SK-N-SH (cell line): ENCODE results near the gene PRKG1. TPM values are rescaled to one million over a fixed set of nuclear protein-coding genes. Genes with fewer than 3 reads are reported as not detected.

ENCODE experiments used
- CTCF ChIA-PET: fragments of 300-600, 350-600 bp; formaldehyde crosslinking; extraction: SDS; loops from one replicate; lab custom pipeline; 2021; lab: Yijun Ruan, JAX
- POLR2A ChIA-PET: fragments of 350-600 bp; sonication (Branson Sonifier 250); formaldehyde crosslinking; extraction: SDS; loops from one replicate; lab custom pipeline; 2020; ENCODE audit warnings: antibody characterized with exemption, inconsistent platforms; lab: Yijun Ruan, JAX
- DNase-seq: peaks from one replicate; pipeline ENCODE4 v3.0.0; 2012
- H2AFZ ChIP-seq: fragments of 200-600 bp; sonication (generic); 2 replicates; pipeline ENCODE4 v1.8.1; 2016; ENCODE audit warnings: antibody characterized with exemption, mild to moderate bottlenecking, low read depth
- H3F3A ChIP-seq: fragments of 200-600 bp; sonication (generic); replicated peaks from 2 replicates; pipeline ENCODE3; 2016; ENCODE audit warnings: antibody characterized with exemption, mild to moderate bottlenecking; ENCODE audit not compliant: insufficient read depth
- H3K27ac ChIP-seq, 2 experiments: fragments of 200-500 bp in 1 of 2; fragments of 200-600 bp in 1 of 2; sonication (Bioruptor generic) in 1 of 2; sonication (generic), shearing (Covaris generic) in 1 of 2; 2 replicates each; pipeline versions ENCODE4 v1.5.1 to v1.6.1; 2014 to 2016; ENCODE audit warnings: low read depth in 2 of 2, inconsistent platforms in 1 of 2, low read length in 1 of 2, mild to moderate bottlenecking in 1 of 2, mixed read lengths in 1 of 2
- H3K27me3 ChIP-seq: fragments of 200-600 bp; sonication (generic), shearing (Covaris generic); 2 replicates; pipeline ENCODE4 v1.6.1; 2016; ENCODE audit warnings: mixed run types; ENCODE audit not compliant: insufficient read depth
- H3K36me3 ChIP-seq, 2 experiments: fragments of 200-500 bp in 1 of 2; fragments of 200-600 bp in 1 of 2; sonication (Bioruptor generic) in 1 of 2; sonication (generic) in 1 of 2; replicated peaks in 1 of 2; 2 replicates each; pipeline versions ENCODE3 to v1.5.1; 2014 to 2016; ENCODE audit warnings: low read length in 1 of 2, mild to moderate bottlenecking in 1 of 2; ENCODE audit not compliant: insufficient read depth in 2 of 2, control insufficient read depth in 1 of 2
- H3K4me1 ChIP-seq, 2 experiments: fragments of 200-500 bp in 1 of 2; fragments of 200-600 bp in 1 of 2; sonication (Bioruptor generic) in 1 of 2; sonication (generic), shearing (Covaris generic) in 1 of 2; 2 replicates each; pipeline versions ENCODE4 v1.5.1 to v1.6.1; 2014 to 2016; ENCODE audit warnings: low read depth in 1 of 2, low read length in 1 of 2, mixed run types in 1 of 2; ENCODE audit not compliant: insufficient read depth in 2 of 2, control insufficient read depth in 1 of 2
- H3K4me2 ChIP-seq: fragments of 200-600 bp; sonication (generic), shearing (Covaris generic); 2 replicates; pipeline ENCODE4 v1.6.1; 2017; ENCODE audit warnings: mixed run types
- H3K4me3 ChIP-seq, 2 experiments: fragments of 200-500 bp in 1 of 2; fragments of 200-600 bp in 1 of 2; sonication (Bioruptor generic) in 1 of 2; sonication (generic), shearing (Covaris generic) in 1 of 2; 2 replicates each; pipeline versions ENCODE4 v1.5.1 to v1.8.1; 2014 to 2016; ENCODE audit warnings: low read depth in 2 of 2, inconsistent platforms in 1 of 2, low read length in 1 of 2, mild to moderate bottlenecking in 1 of 2, mixed read lengths in 1 of 2, moderate library complexity in 1 of 2
- H3K79me2 ChIP-seq: fragments of 200-600 bp; sonication (generic); 2 replicates; pipeline ENCODE4 v1.8.1; 2017; ENCODE audit warnings: mild to moderate bottlenecking; ENCODE audit not compliant: insufficient read depth
- H3K9ac ChIP-seq: fragments of 200-600 bp; sonication (generic); 2 replicates; pipeline ENCODE4 v1.6.1; 2017; ENCODE audit warnings: mixed run types
- H3K9me2 ChIP-seq: fragments of 200-600 bp; sonication (generic); 2 replicates; pipeline ENCODE4 v1.6.1; 2017; ENCODE audit warnings: mixed run types
- H3K9me3 ChIP-seq: fragments of 200-600 bp; sonication (generic); 2 replicates; pipeline ENCODE4 v1.6.1; 2017; ENCODE audit warnings: mixed run types, mild to moderate bottlenecking, moderate library complexity
- H4K20me1 ChIP-seq: fragments of 200-600 bp; sonication (generic); 2 replicates; pipeline ENCODE4 v1.6.1; 2017; ENCODE audit warnings: mild to moderate bottlenecking, mixed run types; ENCODE audit not compliant: insufficient read depth
- CHD2 ChIP-seq: fragments of 150-350 bp; IDR thresholded peaks from 2 replicates; pipeline ENCODE4 v1.6.1; 2018; ENCODE audit warnings: low read length; ENCODE audit not compliant: partially characterized antibody
- CTCF ChIP-seq: fragments of 200-600 bp; sonication (generic); IDR thresholded peaks from 2 replicates; pipeline ENCODE4 v1.6.1; 2017; ENCODE audit warnings: antibody characterized with exemption, mild to moderate bottlenecking, moderate library complexity
- EP300 ChIP-seq, 2 experiments: IDR thresholded peaks; 2 replicates each; pipeline versions ENCODE4 v1.4.0 to v1.6.1; 2012; ENCODE audit warnings: borderline replicate concordance in 1 of 2, low read depth in 1 of 2, low read length in 1 of 2
- EZH2phosphoT487 ChIP-seq: fragments of 200-600 bp; sonication (generic); IDR thresholded peaks from 2 replicates; pipeline ENCODE4 v1.6.1; 2017; ENCODE audit warnings: low read depth, mixed run types, mild to moderate bottlenecking, antibody characterized with exemption, moderate library complexity, borderline replicate concordance
- FOSL2 ChIP-seq: IDR thresholded peaks from 2 replicates; pipeline ENCODE4 v1.4.0; 2012; ENCODE audit warnings: low read depth, mild to moderate bottlenecking, moderate library complexity, borderline replicate concordance
- FOXJ3 ChIP-seq: sonication (generic); formaldehyde crosslinking; IDR thresholded peaks from 2 replicates; pipeline ENCODE4 v1.5.1; 2020; ENCODE audit warnings: mild to moderate bottlenecking, missing genetic modification reagents
- FOXM1 ChIP-seq: IDR thresholded peaks from 2 replicates; pipeline ENCODE4 v1.4.0; 2012; ENCODE audit warnings: low read depth, mild to moderate bottlenecking
- GABPA ChIP-seq: IDR thresholded peaks from 2 replicates; pipeline ENCODE4 v1.4.0; 2012; ENCODE audit warnings: low read depth, mild to moderate bottlenecking
- GATA2 ChIP-seq: sonication (generic); formaldehyde crosslinking; IDR thresholded peaks from 2 replicates; pipeline ENCODE4 v1.5.0; 2020; ENCODE audit warnings: mild to moderate bottlenecking, missing genetic modification reagents
- IRF3 ChIP-seq: fragments of 150-350 bp; IDR thresholded peaks from 2 replicates; pipeline ENCODE4 v1.6.1; 2016; ENCODE audit warnings: mild to moderate bottlenecking, low read depth, low read length
- POLR2AphosphoS5 ChIP-seq: IDR thresholded peaks from 2 replicates; pipeline ENCODE4 v1.6.1; 2012; ENCODE audit warnings: low read depth, low read length
- RCOR1 ChIP-seq: fragments of 150-350 bp; IDR thresholded peaks from 2 replicates; pipeline ENCODE4 v1.6.1; 2017; ENCODE audit warnings: antibody characterized with exemption, low read length
- RFX5 ChIP-seq: IDR thresholded peaks from 2 replicates; pipeline ENCODE4 v1.6.1; 2012; ENCODE audit warnings: mild to moderate bottlenecking, improper control_type of control experiment, low read length
- RXRA ChIP-seq: IDR thresholded peaks from 2 replicates; pipeline ENCODE4 v1.4.0; 2012; ENCODE audit warnings: low read depth, mild to moderate bottlenecking, borderline replicate concordance
- SIN3A ChIP-seq: IDR thresholded peaks from 2 replicates; pipeline ENCODE4 v1.6.1; 2012; ENCODE audit warnings: low read depth, mild to moderate bottlenecking, low read length, moderate library complexity, borderline replicate concordance
- SMC3 ChIP-seq: IDR thresholded peaks from 2 replicates; pipeline ENCODE4 v1.6.1; 2012; ENCODE audit warnings: low read depth, low read length, improper control_type of control experiment
- TAF1 ChIP-seq: IDR thresholded peaks from 2 replicates; pipeline ENCODE4 v1.6.1; 2012; ENCODE audit warnings: low read depth, mild to moderate bottlenecking, low read length, moderate library complexity, borderline replicate concordance
- TCF12 ChIP-seq: IDR thresholded peaks from 2 replicates; pipeline ENCODE4 v1.4.0; 2012
- USF1 ChIP-seq: IDR thresholded peaks from 2 replicates; pipeline ENCODE4 v1.4.0; 2012; ENCODE audit warnings: low read depth, borderline replicate concordance
- YY1 ChIP-seq: IDR thresholded peaks from 2 replicates; pipeline ENCODE4 v1.4.0; 2012; ENCODE audit warnings: low read depth, mild to moderate bottlenecking
- ZBTB33 ChIP-seq: IDR thresholded peaks from 2 replicates; pipeline ENCODE4 v1.4.0; 2012; ENCODE audit warnings: low read depth, borderline replicate concordance
- WGBS: methylation state at CpG from one replicate; pipeline ENCODE4 v1.1.6; 2017; ENCODE audit warnings: low lambda C conversion rate; 5-methylcytosine and 5-hydroxymethylcytosine counted together
- polyA plus RNA-seq, 3 experiments: library from polyadenylated mRNA; depleted of rRNA; stranded (reverse); fragments of >200 nt; gene quantifications; 2 replicates each; pipeline ENCODE4 v1.2.3, GENCODE V29; 2012

The PRKG1 gene
- polyA plus RNA-seq, 1 of the 3 experiments (the other 2 are of a cell fraction), result 4.1 TPM

GRCh38 chr10:51503378-51503777 is 429.1 kb downstream of the PRKG1 start:
- no peak overlapping the region for H3K27ac ChIP-seq
- no peaks in the 10 kb centered on the region for H3K27me3 ChIP-seq
- H3K4me2 ChIP-seq, result no peak overlapping the region
- no peaks in the 10 kb centered on the region for H3K9me2 ChIP-seq
- no peaks in the 10 kb centered on the region for H3K79me2 ChIP-seq
- 65% methylated on average over 1 of the region's 1 CpG for WGBS
- no peak for TF ChIP-seq SIN3A
- TF ChIP-seq EP300 (IDR thresholded peaks at IDR 0.05; ENCODE audit: borderline replicate concordance in 1 of 2, low read depth in 1 of 2, low read length in 1 of 2), result no peak
- TF ChIP-seq EZH2phosphoT487, result no peak
- TF ChIP-seq TAF1, result no peak
- no peak for TF ChIP-seq ZBTB33
- TF ChIP-seq RCOR1, result no peak
- no peak for TF ChIP-seq RFX5
- no peak for TF ChIP-seq FOSL2
- no peak for TF ChIP-seq GATA2 (CRISPR knock-in tag)
- TF ChIP-seq IRF3, result no peak
- no peak for TF ChIP-seq GABPA
- H3K36me3 ChIP-seq, result no peaks in the 10 kb centered on the region
- CTCF ChIA-PET, result interaction anchor here (1.3 kb wide), 1 partner anchor 23 kb away, joined by 4 read pairs; no protein-coding TSS in a partner anchor
- H3F3A ChIP-seq, result no peaks in the 10 kb centered on the region
- H3K9ac ChIP-seq, result no peak overlapping the region
- no peaks in the 10 kb centered on the region for H4K20me1 ChIP-seq
- H3K9me3 ChIP-seq, result no peaks in the 10 kb centered on the region
- no peak overlapping the region for H2AFZ ChIP-seq
- POLR2A ChIA-PET, result no interaction called here
- DNase-seq, result no peak
- H3K4me1 ChIP-seq, result no peaks in the 10 kb centered on the region
- H3K4me3 ChIP-seq, result no peak overlapping the region

GRCh38 chr10:51507476-51507875 is 433.2 kb downstream of the PRKG1 start:
- no peaks in the 10 kb centered on the region for H3K4me1 ChIP-seq
- CTCF ChIA-PET, result interaction anchor here (0.6 kb wide), 1 partner anchor 98 kb away, joined by 3 read pairs; no protein-coding TSS in a partner anchor
- no peaks in the 10 kb centered on the region for H3K79me2 ChIP-seq
- H3K9me2 ChIP-seq, result no peaks in the 10 kb centered on the region
- H4K20me1 ChIP-seq, result no peaks in the 10 kb centered on the region
- POLR2A ChIA-PET, result no interaction called here
- no peaks in the 10 kb centered on the region for H3K36me3 ChIP-seq
- DNase-seq, result no peak
- H3F3A ChIP-seq, result no peaks in the 10 kb centered on the region
- H3K9me3 ChIP-seq, result no peaks in the 10 kb centered on the region
- no peak overlapping the region for H3K4me3 ChIP-seq
- H3K27me3 ChIP-seq, result no peaks in the 10 kb centered on the region
- no peak overlapping the region for H3K4me2 ChIP-seq
- H3K9ac ChIP-seq, result no peak overlapping the region
- H3K27ac ChIP-seq, result no peak overlapping the region
- 72% methylated on average over 3 of the region's 3 CpGs for WGBS
- no peak overlapping the region for H2AFZ ChIP-seq
- no peak for TF ChIP-seq SMC3
- TF ChIP-seq GATA2 (CRISPR knock-in tag), result no peak
- no peak for TF ChIP-seq POLR2AphosphoS5
- no peak for TF ChIP-seq RCOR1
- no peak for TF ChIP-seq TCF12
- no peak for TF ChIP-seq FOXM1
- no peak for TF ChIP-seq RXRA
- no peak for TF ChIP-seq FOXJ3
- TF ChIP-seq IRF3, result no peak
- TF ChIP-seq CHD2, result no peak
- no peak for TF ChIP-seq EP300 (IDR thresholded peaks at IDR 0.05; ENCODE audit: borderline replicate concordance in 1 of 2, low read depth in 1 of 2, low read length in 1 of 2)
- TF ChIP-seq USF1, result no peak
- TF ChIP-seq CTCF, result no peak
- no peak for TF ChIP-seq YY1
- no peak for TF ChIP-seq SIN3A
